ENCODE measurements around the gene SORCS1.

GRCh38 chr10:106635947-106636346 is 528.6 kb downstream of the SORCS1 start:
- TF ChIP-seq EZH2phosphoT487 (IDR thresholded peaks at IDR 0.05; ENCODE audit: borderline replicate concordance, low read length) (no peak), CTCF (conservative IDR thresholded peaks at IDR 0.05; ENCODE audit: low read depth, low read length) (no peak)
